HEK293 (cell line): Measurements from ENCODE around the gene KRT39.

Source experiments
- CTCF ChIP-seq: fragments of 450-650 bp; formaldehyde crosslinking; IDR thresholded peaks from 2 replicates; pipeline ENCODE4 v1.5.1; 2016; ENCODE audit warnings: missing biosample characterization, missing genetic modification characterization
- ZNF558 ChIP-seq: fragments of 450-650 bp; formaldehyde crosslinking; IDR thresholded peaks from 2 replicates; pipeline ENCODE4 v1.5.1; 2016; ENCODE audit warnings: missing biosample characterization, missing genetic modification characterization

- TF ChIP-seq CTCF (tag by site-specific recombination): no peak
- TF ChIP-seq ZNF558 (tag by site-specific recombination): no peak
Observed at GRCh38 chr17:41013606-41014005, 46.9 kb upstream of the KRT39 start.
